GM18861 (cell line): ENCODE data around the gene DTYMK.

Source experiments
- ATAC-seq: cut with Tn5 transposase; IDR thresholded peaks from one replicate; pipeline ENCODE4 v1.9.1; 2021; ENCODE audit not compliant: unreplicated experiment

DTYMK gene

DNA sequence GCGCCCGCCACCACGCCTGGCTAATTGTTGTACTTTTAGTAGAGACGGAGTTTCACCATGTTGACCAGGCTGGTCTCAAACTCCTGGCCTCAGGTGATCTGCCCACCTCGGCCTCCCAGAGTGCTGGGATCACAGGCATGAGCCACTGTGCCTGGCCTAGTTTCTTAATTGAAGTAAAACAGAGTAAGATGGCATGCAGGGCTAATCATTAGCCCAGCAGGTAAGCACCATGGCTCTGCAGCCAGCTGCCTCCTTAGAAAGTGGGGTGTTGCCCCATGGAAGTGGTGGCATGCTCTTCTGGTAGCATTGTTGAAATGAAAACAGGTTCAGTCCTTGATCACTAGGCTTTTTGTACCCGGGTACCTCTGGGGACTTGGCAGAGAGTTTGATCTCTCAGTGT, 36.7 kb downstream of the DTYMK start:
- no peak for ATAC-seq

- no peak for ATAC-seq
Measured at GRCh38 chr2:241649404-241649803, 37.2 kb downstream of the DTYMK start.

GRCh38 chr2:241648453-241648852, 38.2 kb downstream of the DTYMK start:
- no peak for ATAC-seq

- ATAC-seq = no peak
Measured at GRCh38 chr2:241645915-241646645, 40.5 kb downstream of the DTYMK start.

GRCh38 chr2:241645056-241645914, 41.3 kb downstream of the DTYMK start:
- ATAC-seq = no peak

DNA sequence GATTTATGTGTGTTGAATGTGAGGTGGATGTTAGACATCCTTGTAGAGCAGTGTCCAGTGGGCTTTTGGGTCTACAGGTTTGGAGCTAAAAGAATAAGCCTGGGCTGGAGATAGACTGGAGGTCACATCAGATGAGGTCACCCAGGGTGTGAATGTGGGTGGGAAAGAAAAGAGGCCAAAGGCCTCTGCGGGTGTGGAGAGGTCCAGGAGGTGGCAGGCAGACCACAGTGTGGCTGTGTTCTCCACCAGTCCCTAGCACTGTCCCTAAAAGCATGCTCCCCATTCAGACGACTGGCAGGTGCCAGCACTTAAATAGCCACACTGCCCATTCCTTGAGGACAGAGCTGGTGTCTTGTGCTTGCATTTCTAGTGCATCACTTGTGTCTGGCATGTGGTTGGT, 45.0 kb downstream of the DTYMK start:
- no peak for ATAC-seq

DNA sequence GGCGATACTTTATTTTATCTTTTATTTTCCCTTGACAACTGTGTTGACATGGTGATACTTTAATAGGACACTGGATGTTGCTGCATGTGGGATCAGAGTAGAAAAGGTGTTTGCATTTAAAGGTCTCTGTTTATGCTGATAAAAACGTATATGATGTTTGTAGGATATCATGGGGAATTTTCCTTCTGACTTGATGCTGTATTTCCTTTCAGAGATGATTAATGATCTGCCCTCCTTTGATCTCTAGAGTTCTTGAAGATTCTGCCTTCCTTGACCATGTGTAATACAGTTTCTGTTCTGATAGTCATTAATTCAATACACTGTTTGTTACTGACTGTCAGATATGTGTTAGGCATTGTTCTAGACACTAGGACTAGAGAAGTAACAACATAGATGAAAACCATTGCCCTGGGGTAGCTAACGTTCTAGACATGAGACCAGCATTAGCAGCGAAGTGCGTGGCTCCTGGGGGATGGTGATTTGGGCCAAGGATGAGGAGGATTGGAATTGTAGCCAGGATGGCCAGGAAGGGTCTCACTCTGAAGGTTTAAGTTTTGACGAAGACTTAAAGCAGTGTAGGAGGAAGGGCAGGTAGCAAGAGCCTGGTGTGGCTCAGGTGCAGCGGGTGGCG, 46.3 kb downstream of the DTYMK start:
- ATAC-seq = no peak

DNA sequence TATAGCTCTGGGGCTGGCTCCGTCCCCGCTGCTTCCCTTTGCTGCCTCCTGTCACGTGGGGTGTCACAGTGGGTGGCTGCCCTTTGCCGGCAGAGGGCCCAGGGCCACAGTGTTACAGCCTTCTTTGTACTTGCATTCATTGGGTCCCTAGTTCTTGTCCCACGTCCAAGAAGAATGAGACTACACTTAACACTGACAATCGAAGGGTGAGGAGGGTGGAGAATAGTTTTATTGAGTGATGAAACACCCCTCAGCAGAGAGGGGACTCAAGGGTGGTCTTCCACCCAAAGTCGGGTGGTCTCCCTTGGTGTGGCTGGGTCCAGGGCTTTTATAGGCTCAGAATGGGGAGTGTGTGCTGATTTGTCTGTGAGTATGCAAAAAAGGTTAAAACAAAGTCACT, 47.2 kb downstream of the DTYMK start:
- ATAC-seq = no peak

DNA sequence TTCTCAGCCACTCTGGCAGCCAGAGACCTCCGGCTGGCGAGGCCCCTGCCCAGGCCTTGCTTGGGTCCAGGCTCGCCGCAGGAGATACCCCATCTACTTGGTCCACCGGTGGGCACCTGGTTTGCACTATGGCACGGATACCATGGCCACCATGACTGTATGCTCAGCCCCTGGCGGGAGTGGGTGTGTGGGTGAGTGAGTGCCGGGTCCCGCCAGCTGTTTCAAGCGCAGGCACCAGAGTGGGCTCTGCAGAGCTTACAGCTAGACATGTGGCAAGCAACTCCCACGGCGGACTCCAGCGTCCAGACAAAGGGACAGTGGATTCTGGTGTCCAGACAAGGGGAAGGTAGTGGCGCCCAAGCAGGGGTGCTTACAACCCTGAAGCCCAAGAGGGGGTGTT, 47.7 kb downstream of the DTYMK start:
- ATAC-seq = no peak

DNA sequence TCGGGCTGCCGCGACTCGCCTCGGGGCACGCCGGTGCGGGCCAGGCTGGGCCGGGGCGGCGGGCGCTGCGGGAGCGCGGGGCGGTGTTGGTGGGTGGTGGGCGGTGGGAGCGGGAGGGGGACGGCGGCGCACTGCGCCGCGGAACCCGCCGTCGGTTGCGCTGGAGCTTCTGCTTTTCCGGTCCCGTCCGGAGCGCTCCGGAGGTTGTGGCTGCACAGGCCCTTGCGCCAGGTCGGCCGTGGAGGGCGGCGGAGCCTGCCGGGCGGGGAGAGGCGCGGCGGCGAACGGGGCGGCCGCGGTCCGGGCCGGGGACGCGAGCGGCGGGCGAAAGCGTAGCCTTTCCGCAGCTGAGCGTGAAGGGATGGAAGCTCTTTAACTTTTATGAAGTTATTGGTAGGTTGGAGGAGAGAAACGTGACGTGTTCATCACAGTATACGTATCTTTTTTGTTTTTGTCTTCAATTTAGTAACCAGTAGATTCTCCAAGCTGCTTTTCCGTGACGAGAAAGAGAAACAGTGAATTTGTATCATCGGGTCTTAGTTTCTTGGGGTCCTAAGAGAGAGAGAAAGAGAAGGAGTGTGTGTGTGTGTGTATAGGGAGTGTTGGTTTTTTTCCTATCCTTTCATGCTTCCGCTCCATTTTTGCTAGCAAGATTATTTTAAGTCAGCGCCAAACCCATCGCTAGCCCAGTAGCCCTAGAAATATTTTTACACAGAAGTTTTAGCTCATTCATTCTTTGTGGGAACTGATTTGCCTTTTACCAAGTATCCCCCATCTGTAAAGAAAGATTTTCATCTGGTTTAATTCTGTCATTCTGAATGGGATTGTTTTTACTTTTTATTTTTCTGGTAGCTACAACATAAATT, 48.6 kb downstream of the DTYMK start:
- no peak for ATAC-seq

- ATAC-seq = peak; percentile 54
Measured at GRCh38 chr2:241637018-241637794, 49.4 kb downstream of the DTYMK start, which contains the start of the genes ATG4B and THAP4. ATG4B (plus strand) TSS chr2:241637693; CDS start chr2:241637715, 22 bp downstream. THAP4 (minus strand) TSS chr2:241637158; CDS start chr2:241637017, 141 bp downstream.

- peak; percentile 25 for ATAC-seq
Measured at GRCh38 chr2:241636182-241637017, 50.2 kb downstream of the DTYMK start.

DNA sequence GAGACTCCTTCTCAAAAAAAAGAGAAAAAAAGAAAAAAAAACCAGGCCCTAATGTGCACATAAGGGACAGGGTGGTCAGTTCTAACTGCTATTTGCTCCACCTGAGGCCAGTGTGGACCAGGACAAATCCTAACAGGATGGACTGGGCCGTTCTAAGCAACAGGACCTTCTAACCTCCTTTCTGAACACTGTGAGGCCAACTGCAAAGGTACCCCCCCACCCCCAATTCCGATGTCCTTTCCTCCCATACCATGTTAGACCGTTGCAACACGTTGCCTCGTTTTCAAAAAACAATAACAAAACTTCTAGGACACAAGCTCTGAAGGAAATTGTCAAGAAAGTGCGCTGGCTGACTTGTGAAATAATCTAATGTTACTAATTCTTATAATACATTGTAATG, 50.9 kb downstream of the DTYMK start:
- ATAC-seq = no peak

DNA sequence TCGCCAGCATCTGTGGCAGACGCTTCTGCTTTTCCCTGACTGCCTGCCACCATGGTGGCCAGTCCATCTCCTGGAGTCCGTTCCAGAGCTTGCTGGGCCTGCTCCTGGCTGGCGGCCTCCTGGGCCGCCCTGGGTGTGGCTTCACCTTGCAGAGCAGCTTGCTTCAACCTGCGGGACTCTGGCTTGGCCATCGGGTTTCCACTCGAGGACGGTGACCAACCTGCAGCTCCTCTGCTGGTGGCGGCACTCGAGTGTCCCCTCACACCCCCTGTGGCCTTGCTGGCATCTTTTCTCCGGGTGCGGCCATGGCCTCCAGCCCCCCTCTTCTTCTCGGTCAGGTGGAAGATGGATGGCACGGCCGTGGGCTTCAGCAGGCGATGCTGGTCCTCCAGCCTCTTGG, 53.1 kb downstream of the DTYMK start:
- ATAC-seq = no peak

DNA sequence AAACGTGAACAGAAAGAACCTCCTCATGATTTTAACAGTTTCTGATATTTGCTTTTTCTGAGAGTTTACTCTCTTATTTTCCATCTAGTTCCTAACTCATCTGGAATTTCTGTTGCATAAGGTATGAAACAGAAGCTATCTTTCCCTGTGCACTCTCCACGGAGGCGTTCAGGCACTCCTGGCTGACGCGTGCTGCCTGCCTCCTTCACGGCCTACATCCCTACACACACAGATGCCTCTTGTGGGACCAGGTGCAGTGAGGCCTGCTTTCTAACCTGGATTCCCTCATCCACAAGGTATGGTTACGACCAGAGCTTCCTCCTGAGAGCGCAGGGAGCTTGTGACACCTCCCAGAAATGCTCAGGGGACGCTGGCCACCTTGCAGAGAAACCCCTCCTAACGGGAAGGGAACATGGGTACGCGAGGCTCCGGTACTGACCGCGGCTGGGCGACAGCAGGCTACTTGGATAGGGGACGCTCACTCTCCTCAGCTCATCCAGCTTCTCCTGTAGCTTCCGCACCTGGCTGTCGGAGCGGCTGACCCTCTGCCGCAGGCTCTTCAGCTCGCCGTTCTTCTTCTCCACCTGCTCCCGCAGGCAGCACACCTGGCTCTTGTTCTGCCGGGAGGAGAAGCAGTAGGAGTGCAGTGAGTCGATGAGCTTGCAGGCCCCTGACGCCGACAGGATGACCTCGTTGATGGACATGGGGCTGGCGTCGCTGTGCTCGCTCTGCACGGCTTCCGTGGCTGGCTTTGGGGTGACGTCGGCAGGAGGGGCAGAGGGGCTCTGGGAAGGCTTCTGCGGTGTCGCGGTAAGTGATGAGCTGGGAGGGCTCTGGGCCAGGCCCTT, 53.9 kb downstream of the DTYMK start:
- ATAC-seq = no peak

DNA sequence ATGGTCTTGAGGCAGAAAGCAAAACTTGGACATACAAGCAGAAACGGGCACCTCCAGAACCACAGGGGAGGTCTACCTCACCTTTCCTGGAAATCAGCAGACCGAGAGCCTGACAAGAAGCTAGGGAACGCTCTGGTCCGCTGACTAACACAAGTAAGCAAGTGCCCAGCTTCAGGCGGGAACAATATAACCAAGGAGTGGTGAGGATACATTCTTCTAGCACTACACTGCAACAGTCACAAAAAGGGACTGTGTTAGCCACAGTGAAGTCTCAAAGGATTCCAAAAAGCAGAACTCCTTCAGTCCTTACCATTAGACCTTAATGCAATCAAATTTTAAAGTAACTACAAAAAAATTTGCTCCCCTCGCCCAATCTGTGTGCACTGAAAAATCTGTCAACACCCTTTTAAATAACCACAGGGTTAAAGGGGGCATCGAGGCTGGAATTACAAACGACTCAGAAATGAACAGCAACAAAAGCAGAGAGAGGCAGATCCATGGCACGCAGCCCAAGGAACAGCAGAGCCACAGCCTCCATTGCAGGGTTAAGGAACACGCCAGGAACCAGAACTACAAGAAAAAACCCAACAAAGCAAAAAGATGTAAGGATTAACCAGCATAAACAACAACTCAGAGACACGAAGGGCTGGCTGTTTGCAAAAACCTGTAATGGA, 56.7 kb downstream of the DTYMK start:
- no peak for ATAC-seq

DNA sequence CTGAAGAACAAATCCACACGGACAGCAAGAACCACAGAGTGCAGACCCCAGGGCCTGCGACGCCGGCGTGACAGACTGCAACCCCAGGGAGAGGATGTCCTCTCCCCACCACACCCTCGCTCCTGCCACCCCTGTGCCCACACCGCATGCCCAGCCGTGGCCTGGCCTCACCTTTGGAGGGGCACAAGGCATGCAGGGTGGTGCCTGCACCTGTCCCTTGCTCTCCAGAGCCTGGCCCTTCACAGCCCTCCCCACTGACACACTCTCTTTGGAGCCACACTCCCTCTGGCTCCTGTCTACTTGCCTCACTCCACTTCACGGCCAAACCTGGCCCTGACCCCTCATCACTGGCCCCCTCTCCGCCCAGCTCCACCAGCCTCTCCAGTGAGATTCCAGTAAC, 58.9 kb downstream of the DTYMK start:
- no peak for ATAC-seq
